Kidney (tissue), 14 donors: ENCODE measurements around the gene GABRB1. TPM values are rescaled to one million over a fixed set of nuclear protein-coding genes. Genes with fewer than 3 reads are reported as not detected.
A peak's percentile ranks its signal among the peaks of the same experiment; 100 is the strongest.

Experiments used
- DNase-seq, 5 donors: peaks; one replicate each; pipeline ENCODE4 v3.0.0-alpha.2; 2013 to 2020
- FAIRE-seq: peaks from 2 replicates; lab custom pipeline; 2012; peaks lifted over from hg19 to GRCh38; lab: Jason Lieb, UNC
- H3K27ac ChIP-seq, 2 donors: one replicate each; pipeline ENCODE4 v1.7.0; 2013; ENCODE audit warnings: low read depth in 2 of 2, low read length in 2 of 2, inconsistent platforms in 1 of 2
- H3K27me3 ChIP-seq: one replicate; pipeline ENCODE4 v1.7.1; 2013; ENCODE audit warnings: low read length, inconsistent platforms; ENCODE audit not compliant: control insufficient read depth, insufficient read depth
- H3K36me3 ChIP-seq, 3 donors: one replicate each; pipeline versions ENCODE4 v1.7.0 to v1.7.1; 2013; ENCODE audit warnings: low read length in 3 of 3, control low read depth in 1 of 3, inconsistent platforms in 1 of 3; ENCODE audit not compliant: insufficient read depth in 3 of 3, control insufficient read depth in 2 of 3
- H3K4me1 ChIP-seq, 3 donors: one replicate each; pipeline versions ENCODE4 v1.7.0 to v1.7.1; 2013; ENCODE audit warnings: low read length in 3 of 3, inconsistent platforms in 1 of 3, low read depth in 1 of 3; ENCODE audit not compliant: control insufficient read depth in 2 of 3, insufficient read depth in 2 of 3
- H3K4me3 ChIP-seq, 3 donors: one replicate each; pipeline versions ENCODE4 v1.7.0 to v1.8.1; 2013; ENCODE audit warnings: low read length in 3 of 3, control low read depth in 1 of 3, inconsistent platforms in 1 of 3
- H3K9ac ChIP-seq, 3 donors: one replicate each; pipeline versions ENCODE4 v1.7.0 to v1.7.1; 2013; ENCODE audit warnings: low read length in 3 of 3, control low read depth in 1 of 3, inconsistent platforms in 1 of 3
- H3K9me3 ChIP-seq, 3 donors: one replicate each; pipeline versions ENCODE4 v1.7.0 to v1.7.1; 2013; ENCODE audit warnings: low read length in 3 of 3, control low read depth in 1 of 3, inconsistent platforms in 1 of 3; ENCODE audit not compliant: control insufficient read depth in 2 of 3, insufficient read depth in 1 of 3
- CTCF ChIP-seq: IDR thresholded peaks from 3 replicates; pipeline ENCODE4 v1.5.1; 2012; ENCODE audit warnings: mild to moderate bottlenecking, moderate library complexity, borderline replicate concordance; ENCODE audit not compliant: insufficient read depth; ENCODE audit errors: extremely low read depth
- intact Hi-C: fragments of 100-400 bp; cut with DNase I; formaldehyde crosslinking; loops from one replicate; pipeline ENCODE4 v1.11.1; 2022
- polyA plus RNA-seq: library from polyadenylated mRNA; stranded (reverse); fragments of 350-450 nt; fragmentation: Illumina TruSeq; extraction: RNeasy Lipid Tissue Mini Kit (QIAGEN cat#74804); gene quantifications from one replicate; pipeline ENCODE4 v1.2.3, GENCODE V29; 2014; ENCODE audit warnings: low read depth, low replicate concordance; ENCODE audit not compliant: insufficient read depth
- total RNA-seq: library from RNA; stranded (reverse); fragmentation: NEBNext Ultra II Directional; extraction: Animal tissue kit (Norgen Biotek cat#: 25700); gene quantifications from one replicate; pipeline ENCODE4 v1.2.1, GENCODE V29; 2021
- donor health status: control.
- donor health status: control.
- donor health status: control.
- donor health status: control.
- donor health status: control.
- donor health status: DM: yes; HTN: yes; CAD: no.
- donor health status: Normal renal cell carcinoma (clear cell type).

GABRB1 gene
- total and polyA plus RNA-seq, 2 donors from 2014 or later: 0.79 to 0.82 TPM

- no peak overlapping the region for H3K27ac ChIP-seq
- no peaks in the 10 kb centered on the region for H3K4me1 ChIP-seq
- H3K9me3 ChIP-seq: no peaks in the 10 kb centered on the region
- intact Hi-C loops: no loop called here
- DNase-seq: peak in 4 of 5 donors; percentile 64 to 88 (median 81)
- TF ChIP-seq CTCF: peak; percentile 63
- no peak overlapping the region for H3K9ac ChIP-seq
- H3K27me3 ChIP-seq: no peaks in the 10 kb centered on the region
- H3K4me3 ChIP-seq: no peak overlapping the region
- FAIRE-seq: no peak
- no peaks in the 10 kb centered on the region for H3K36me3 ChIP-seq
Observed at GRCh38 chr4:47122592-47123291, 91.4 kb downstream of the GABRB1 start.

GRCh38 chr4:47128991-47129390, 97.6 kb downstream of the GABRB1 start:
- no peak overlapping the region for H3K4me3 ChIP-seq
- intact Hi-C loops: no loop called here
- TF ChIP-seq CTCF: no peak
- no peaks in the 10 kb centered on the region for H3K4me1 ChIP-seq
- H3K36me3 ChIP-seq: no peaks in the 10 kb centered on the region
- no peak overlapping the region for H3K27ac ChIP-seq
- H3K9ac ChIP-seq: no peak overlapping the region
- no peaks in the 10 kb centered on the region for H3K27me3 ChIP-seq
- DNase-seq (no peak), FAIRE-seq (no peak)
- no peaks in the 10 kb centered on the region for H3K9me3 ChIP-seq

- H3K9me3 ChIP-seq: no peaks in the 10 kb centered on the region
- TF ChIP-seq CTCF: no peak
- FAIRE-seq: no peak
Observed at GRCh38 chr4:47135210-47135609, 103.8 kb downstream of the GABRB1 start.

More at GRCh38 chr4:47135210-47135609, 103.8 kb downstream of the GABRB1 start:
- Histone ChIP-seq H3K27ac (no peak overlapping the region), H3K4me3 (no peak overlapping the region), H3K27me3 (no peaks in the 10 kb centered on the region), H3K36me3 (no peaks in the 10 kb centered on the region), H3K9ac (no peak overlapping the region), H3K4me1 (no peaks in the 10 kb centered on the region)
- intact Hi-C loops: no loop called here
- no peak for DNase-seq
